Nephron (organoid): ENCODE measurements around the gene EMX1.

Source experiments
- H3K27ac Mint-ChIP-seq, 3 experiments: 2 replicates each; pipeline ENCODE4 v1.8.0; 2020; ENCODE audit warnings: mixed read lengths in 3 of 3, mild to moderate bottlenecking in 2 of 3, moderate library complexity in 1 of 3
- H3K27me3 Mint-ChIP-seq: 2 replicates; pipeline ENCODE4 v1.8.0; 2021; ENCODE audit warnings: low read depth, mild to moderate bottlenecking, moderate library complexity, mixed read lengths
- H3K36me3 Mint-ChIP-seq: 2 replicates; pipeline ENCODE4 v1.8.0; 2020; ENCODE audit warnings: low read depth, mixed read lengths
- H3K4me1 Mint-ChIP-seq: 2 replicates; pipeline ENCODE4 v1.8.0; 2020; ENCODE audit warnings: mixed read lengths
- H3K4me3 Mint-ChIP-seq, 3 experiments: 2 replicates each; pipeline ENCODE4 v1.8.0; 2020; ENCODE audit warnings: mild to moderate bottlenecking in 3 of 3, mixed read lengths in 3 of 3, moderate library complexity in 2 of 3
- H3K9me3 Mint-ChIP-seq: 2 replicates; pipeline ENCODE4 v1.8.0; 2020; ENCODE audit warnings: mixed read lengths
- CTCF ChIP-seq, 3 experiments: fragments of 200-600 bp; sonication (generic); IDR thresholded peaks; one replicate each; pipeline ENCODE4 v1.5.0; 2021; ENCODE audit warnings: antibody characterized with exemption in 3 of 3; ENCODE audit not compliant: unreplicated experiment in 3 of 3

Gene EMX1

DNA sequence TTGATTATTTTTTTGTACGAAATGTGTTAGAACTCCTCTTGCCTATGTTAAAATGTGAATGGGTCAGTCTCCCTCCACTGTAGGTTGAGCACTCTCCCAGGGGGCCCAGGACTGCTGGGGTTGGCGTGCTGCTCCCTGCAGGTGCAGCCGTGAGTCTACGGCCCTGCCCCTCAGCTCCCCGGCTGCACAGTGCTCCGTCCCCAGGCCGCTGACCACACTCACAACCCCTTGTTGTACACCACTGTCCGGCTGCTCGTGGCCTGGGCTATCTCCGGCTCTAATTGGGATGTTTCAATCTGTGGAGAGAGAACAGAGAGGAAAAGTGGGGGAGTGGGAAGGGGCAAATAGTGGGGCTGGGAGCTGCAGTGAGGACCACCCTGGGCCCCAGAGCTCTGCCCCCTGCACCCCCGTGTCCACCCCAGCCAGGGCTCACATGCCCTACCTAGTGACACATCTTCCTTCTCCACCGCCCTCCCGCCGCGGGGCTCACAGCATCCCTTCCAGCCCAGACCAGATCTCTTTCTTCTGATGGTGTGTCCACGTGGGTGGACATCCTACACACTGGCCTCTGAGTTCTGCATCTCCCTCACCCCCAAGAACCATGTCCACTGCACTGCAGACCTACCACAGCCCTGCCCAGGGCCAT lies 27.6 kb downstream of the EMX1 start:
- Mint-ChIP-seq H3K36me3 (peaks cover 4% of the 10 kb centered on the region), H3K27me3 (peaks cover 5% of the 10 kb centered on the region), H3K9me3 (no peaks in the 10 kb centered on the region), H3K27ac (no peak overlapping the region), H3K4me3 (no peak overlapping the region), H3K4me1 (no peaks in the 10 kb centered on the region)
- no peak for TF ChIP-seq CTCF (IDR thresholded peaks at IDR 0.05; ENCODE audit: unreplicated experiment in 3 of 3)

DNA sequence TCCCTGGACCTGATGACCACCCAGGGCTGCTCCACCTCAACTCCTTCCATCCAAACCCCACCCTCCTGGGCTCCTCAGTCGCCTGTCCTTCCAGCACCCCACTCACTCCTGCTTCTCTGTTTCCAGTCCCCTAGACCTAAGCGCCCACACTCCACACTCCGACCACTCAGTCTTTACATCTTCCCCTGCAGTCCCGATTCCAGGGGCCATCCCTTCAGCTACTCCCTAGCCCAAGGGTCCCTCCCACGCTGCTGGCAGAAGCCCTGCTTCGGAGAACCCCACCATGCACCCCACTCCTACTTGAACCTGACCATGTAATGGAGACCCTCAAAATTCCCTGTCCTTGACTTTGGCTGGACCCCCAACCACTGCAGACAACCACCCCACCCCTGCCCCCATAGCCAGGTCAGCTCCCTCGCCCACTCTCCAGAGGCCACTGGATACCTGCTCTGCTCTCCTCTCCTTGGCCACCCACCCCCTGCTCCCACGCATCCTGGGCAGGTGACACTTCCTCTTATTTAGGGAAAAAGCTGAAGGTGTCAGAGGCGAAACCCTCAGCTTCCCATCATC lies 28.2 kb downstream of the EMX1 start:
- no peak overlapping the region for H3K27ac Mint-ChIP-seq
- H3K9me3 Mint-ChIP-seq: no peaks in the 10 kb centered on the region
- H3K27me3 Mint-ChIP-seq: peaks cover under 1% of the 10 kb centered on the region
- peaks cover 4% of the 10 kb centered on the region for H3K36me3 Mint-ChIP-seq
- no peaks in the 10 kb centered on the region for H3K4me1 Mint-ChIP-seq
- H3K4me3 Mint-ChIP-seq: no peak overlapping the region
- TF ChIP-seq CTCF (IDR thresholded peaks at IDR 0.05; ENCODE audit: unreplicated experiment in 3 of 3): no peak

DNA sequence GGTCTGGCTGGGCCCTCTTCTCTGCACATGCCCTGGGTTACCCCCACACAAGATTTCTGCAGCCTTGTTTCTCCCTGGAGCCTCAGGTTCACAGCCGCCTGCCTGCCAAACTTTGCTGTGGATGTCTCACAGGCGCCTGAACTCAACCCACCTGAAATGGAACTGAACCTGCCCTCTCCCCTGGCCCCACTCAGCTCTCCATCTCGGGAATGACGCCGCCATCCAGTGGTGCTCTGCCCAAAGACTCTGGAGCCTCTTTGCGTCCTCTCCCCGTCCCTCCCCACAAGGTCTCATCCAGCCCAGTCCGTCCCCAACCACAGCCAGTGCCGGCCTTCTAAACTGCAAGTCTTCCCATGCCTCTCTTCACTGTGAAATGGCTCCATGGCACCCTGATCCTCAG lies 29.1 kb downstream of the EMX1 start:
- Mint-ChIP-seq H3K27me3 (no peaks in the 10 kb centered on the region), H3K9me3 (no peaks in the 10 kb centered on the region), H3K4me1 (no peaks in the 10 kb centered on the region), H3K36me3 (peaks cover 4% of the 10 kb centered on the region), H3K4me3 (no peak overlapping the region), H3K27ac (no peak overlapping the region)
- no peak for TF ChIP-seq CTCF (IDR thresholded peaks at IDR 0.05; ENCODE audit: unreplicated experiment in 3 of 3)

- H3K9me3 Mint-ChIP-seq: no peaks in the 10 kb centered on the region
- no peak overlapping the region for H3K27ac Mint-ChIP-seq
- no peak overlapping the region for H3K4me3 Mint-ChIP-seq
- TF ChIP-seq CTCF (IDR thresholded peaks at IDR 0.05; ENCODE audit: unreplicated experiment in 3 of 3): no peak
- H3K27me3 Mint-ChIP-seq: peaks cover 3% of the 10 kb centered on the region
- H3K36me3 Mint-ChIP-seq: peaks cover 4% of the 10 kb centered on the region
- H3K4me1 Mint-ChIP-seq: no peaks in the 10 kb centered on the region
Measured at GRCh38 chr2:72947952-72948830, 30.9 kb downstream of the EMX1 start.

GRCh38 chr2:72949045-72949444 lies 31.7 kb downstream of the EMX1 start:
- Mint-ChIP-seq H3K4me3 (no peak overlapping the region), H3K36me3 (peaks cover 4% of the 10 kb centered on the region), H3K27me3 (peaks cover 3% of the 10 kb centered on the region), H3K4me1 (no peaks in the 10 kb centered on the region), H3K9me3 (no peaks in the 10 kb centered on the region), H3K27ac (no peak overlapping the region)
- TF ChIP-seq CTCF (IDR thresholded peaks at IDR 0.05; ENCODE audit: unreplicated experiment in 3 of 3): no peak
